Renal cortex interstitium (tissue), 15 donors: ENCODE data around the gene REV1. TPM values are rescaled to one million over a fixed set of nuclear protein-coding genes. Genes with fewer than 3 reads are reported as not detected.
"Not testable (repeated sequence)": the region's sequence is repeated elsewhere in the genome, so short reads cannot be mapped to it uniquely, and the experiment has no call there.

Experiments used
- DNase-seq, 11 donors: peaks; one replicate each; pipeline ENCODE4 v3.0.0-alpha.2; 2013; ENCODE audit warnings: low read depth in 9 of 11, low spot score in 4 of 11; ENCODE audit errors: extremely low read depth in 1 of 11
- long read RNA-seq, 16 experiments: transcript quantifications; one replicate each; lab custom pipeline, GENCODE V29; 2026
- polyA plus RNA-seq, 3 donors: library from polyadenylated mRNA; unstranded; fragments of 120-200 nt; gene quantifications; one replicate each; pipeline ENCODE4 v1.2.1, GENCODE V29; 2013; ENCODE audit not compliant: insufficient read length in 3 of 3

The REV1 gene
- polyA plus RNA-seq = 10 to 100 TPM; 48.3 to 73.7 (median 60.3) TPM
- long read RNA-seq, donor 1, full-length matches to known transcripts = 2 of 10 reads
- long read RNA-seq, donor 1, partial matches to known transcripts = 8 of 10 reads
- long read RNA-seq, donor 1, other reads (novel, unspliced or antisense) = 0 of 10 reads
- long read RNA-seq, donor 2 = 0 reads
- long read RNA-seq, donor 3, partial matches to known transcripts = 10 of 15 reads
- long read RNA-seq, donor 3, other reads (novel, unspliced or antisense) = 0 of 15 reads
- long read RNA-seq, donor 4, full-length matches to known transcripts = 4 of 4 reads
- long read RNA-seq, donor 4, partial matches to known transcripts = 0 of 4 reads
- long read RNA-seq, donor 4, other reads (novel, unspliced or antisense) = 0 of 4 reads
- long read RNA-seq, donor 5 = 0 reads
- long read RNA-seq, donor 6, partial matches to known transcripts = 22 of 27 reads
- long read RNA-seq, donor 6, other reads (novel, unspliced or antisense) = 0 of 27 reads
- long read RNA-seq, donor 7, full-length matches to known transcripts = 2 of 2 reads
- long read RNA-seq, donor 7, partial matches to known transcripts = 0 of 2 reads
- long read RNA-seq, donor 7, other reads (novel, unspliced or antisense) = 0 of 2 reads
- long read RNA-seq, donor 8, partial matches to known transcripts = 0 of 5 reads
- long read RNA-seq, donor 8, other reads (novel, unspliced or antisense) = 0 of 5 reads
- long read RNA-seq, donor 9, partial matches to known transcripts = 0 of 1 reads
- long read RNA-seq, donor 9, other reads (novel, unspliced or antisense) = 0 of 1 reads
- long read RNA-seq, donor 10, partial matches to known transcripts = 0 of 1 reads
- long read RNA-seq, donor 10, other reads (novel, unspliced or antisense) = 0 of 1 reads
- long read RNA-seq, donor 11, partial matches to known transcripts = 0 of 3 reads
- long read RNA-seq, donor 11, other reads (novel, unspliced or antisense) = 0 of 3 reads
- long read RNA-seq, donor 12, partial matches to known transcripts = 5 of 6 reads
- long read RNA-seq, donor 12, other reads (novel, unspliced or antisense) = 0 of 6 reads
- long read RNA-seq, donor 13, full-length matches to known transcripts = 5 of 5 reads
- long read RNA-seq, donor 13, partial matches to known transcripts = 0 of 5 reads
- long read RNA-seq, donor 13, other reads (novel, unspliced or antisense) = 0 of 5 reads
- long read RNA-seq, donor 14, partial matches to known transcripts = 0 of 1 reads
- long read RNA-seq, donor 14, other reads (novel, unspliced or antisense) = 0 of 1 reads
- long read RNA-seq, donor 15 = 0 reads
- long read RNA-seq, donor 16, partial matches to known transcripts = 13 of 19 reads
- long read RNA-seq, donor 16, other reads (novel, unspliced or antisense) = 0 of 19 reads

- DNase-seq = peak; percentile 86 to 95 (median 91)
These were observed at the start of gene REV1 for GRCh38 chr2:99489761-99490622. Gene REV1, minus strand, starts transcription at chr2:99490017. Its CDS starts 25,042 bp downstream, at chr2:99464975.

DNA sequence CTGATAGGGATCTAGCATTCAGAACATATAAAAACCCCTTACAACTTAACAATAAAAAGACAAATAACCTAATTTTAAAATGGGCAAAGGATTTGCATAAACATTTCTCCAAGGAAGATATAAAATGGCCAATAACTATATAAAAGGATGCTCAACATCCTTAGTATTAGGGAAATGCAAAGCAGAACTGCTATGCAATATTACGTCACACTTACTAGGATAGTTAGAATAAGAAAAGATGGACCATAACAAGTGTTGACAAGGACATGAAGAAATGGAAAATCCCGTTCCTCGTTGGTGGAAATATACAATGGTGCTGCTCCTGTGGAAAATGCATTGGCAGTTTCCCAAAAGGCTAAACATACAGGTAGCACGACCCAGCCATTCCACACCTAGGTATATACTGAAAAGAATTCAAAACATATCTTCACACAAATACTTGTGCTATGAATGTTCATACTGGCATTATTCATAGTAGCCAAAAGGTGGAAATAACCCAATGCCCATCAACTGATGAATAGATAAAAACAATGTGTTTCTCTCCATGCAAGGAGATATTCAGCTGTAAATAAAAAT lies 48.2 kb upstream of the REV1 start:
- no peak for DNase-seq

GRCh38 chr2:99524056-99524455 lies 34.2 kb upstream of the REV1 start:
- DNase-seq = no peak

DNA sequence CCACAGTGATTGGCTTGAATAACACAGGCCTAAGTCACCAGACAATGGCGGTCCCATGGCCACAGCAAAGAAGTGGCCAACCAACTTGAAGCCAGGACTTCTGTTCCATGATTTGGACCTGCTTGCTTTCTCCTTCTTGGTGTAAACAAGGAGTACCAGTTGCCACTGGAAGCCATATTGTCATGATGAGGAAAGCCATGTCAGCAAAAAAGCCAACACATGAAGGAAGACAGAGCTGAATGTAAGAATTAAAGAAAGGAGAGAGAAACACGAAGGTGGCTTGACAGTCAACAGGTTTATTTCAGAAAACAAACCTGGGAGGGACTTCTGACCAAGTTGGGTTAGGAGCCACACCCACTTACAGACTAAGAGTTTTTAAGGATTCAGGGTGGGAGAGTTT lies 32.3 kb upstream of the REV1 start:
- no peak for DNase-seq

DNA sequence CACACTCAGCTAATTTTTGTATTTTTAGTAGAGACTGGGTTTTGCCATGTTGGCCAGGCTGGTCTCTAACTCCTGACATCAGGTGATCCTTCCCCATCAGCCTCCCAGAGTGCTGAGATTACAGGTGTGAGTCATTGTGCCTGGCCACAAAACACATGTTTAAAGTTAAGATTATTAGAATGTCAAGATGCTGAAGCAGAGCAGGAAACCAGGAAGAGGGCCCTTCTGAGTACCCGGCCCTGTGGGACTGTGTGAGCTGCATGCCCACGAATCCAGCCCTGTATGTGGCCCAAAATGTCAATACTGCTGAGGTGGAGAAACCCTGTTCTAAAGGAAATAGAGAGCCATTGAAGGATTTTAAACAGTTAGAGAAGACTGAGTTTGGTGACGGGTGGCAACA lies 31.0 kb upstream of the REV1 start:
- no peak for DNase-seq

DNA sequence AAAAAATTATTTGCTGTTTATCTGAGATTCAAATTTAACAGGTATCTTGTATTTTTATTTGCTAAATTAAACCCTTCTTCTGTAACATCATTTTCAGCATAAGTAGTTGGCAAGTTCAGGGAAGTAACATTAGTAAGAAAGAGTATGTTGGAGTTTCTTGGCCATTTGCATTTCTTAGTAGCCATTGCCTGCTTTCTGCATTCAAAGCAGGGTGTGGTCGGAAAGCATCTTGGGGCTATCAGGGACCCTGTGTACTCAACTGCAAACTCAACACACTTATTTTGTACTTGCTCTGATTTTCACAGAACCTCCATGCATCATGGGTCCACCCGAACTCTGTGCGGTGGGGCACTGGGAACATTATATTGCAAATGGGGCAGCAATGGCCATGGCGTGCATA lies 30.4 kb upstream of the REV1 start:
- no peak for DNase-seq

DNA sequence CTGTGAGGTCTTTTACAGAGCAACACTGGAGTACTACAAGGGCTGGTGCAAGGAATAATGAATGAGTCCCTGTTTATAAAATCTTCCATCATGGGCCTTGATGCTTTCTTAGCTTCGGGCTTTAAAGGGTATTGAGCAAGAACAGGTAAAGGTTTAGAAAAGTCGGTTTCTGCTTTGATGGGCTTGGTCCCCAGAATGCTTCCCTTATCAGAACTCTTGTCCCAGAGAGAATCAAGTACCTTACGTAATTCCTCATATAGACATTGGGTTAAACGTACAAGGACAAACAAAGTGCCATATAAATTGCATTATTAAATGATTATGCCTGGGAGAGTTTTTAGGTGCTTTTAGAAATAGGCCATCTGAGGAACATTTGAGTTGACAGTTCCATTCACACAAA lies 24.5 kb upstream of the REV1 start:
- DNase-seq = no peak

GRCh38 chr2:99512181-99512591 lies 22.4 kb upstream of the REV1 start:
- no peak for DNase-seq

DNA sequence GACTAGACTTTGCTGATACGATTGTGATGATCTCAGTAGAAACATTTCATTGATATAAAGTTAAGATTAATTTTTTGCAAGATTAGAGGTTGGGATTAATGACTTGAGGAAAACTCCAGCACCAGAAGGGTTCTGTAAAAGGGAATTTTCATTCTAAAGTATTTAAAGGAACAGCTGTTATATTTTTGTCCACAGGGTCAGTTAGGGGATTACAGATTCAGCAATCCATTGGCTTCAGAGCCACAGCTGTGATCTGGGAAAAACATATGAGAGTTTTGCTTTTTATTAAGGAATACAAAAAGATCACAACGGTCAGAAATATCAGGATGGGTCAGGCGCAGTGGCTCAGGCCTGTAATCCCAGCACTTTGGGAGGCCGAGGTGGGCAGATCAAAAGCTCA lies 19.6 kb upstream of the REV1 start:
- peak in 3 of 11 donors; percentile 12 to 22 (median 19) for DNase-seq

DNA sequence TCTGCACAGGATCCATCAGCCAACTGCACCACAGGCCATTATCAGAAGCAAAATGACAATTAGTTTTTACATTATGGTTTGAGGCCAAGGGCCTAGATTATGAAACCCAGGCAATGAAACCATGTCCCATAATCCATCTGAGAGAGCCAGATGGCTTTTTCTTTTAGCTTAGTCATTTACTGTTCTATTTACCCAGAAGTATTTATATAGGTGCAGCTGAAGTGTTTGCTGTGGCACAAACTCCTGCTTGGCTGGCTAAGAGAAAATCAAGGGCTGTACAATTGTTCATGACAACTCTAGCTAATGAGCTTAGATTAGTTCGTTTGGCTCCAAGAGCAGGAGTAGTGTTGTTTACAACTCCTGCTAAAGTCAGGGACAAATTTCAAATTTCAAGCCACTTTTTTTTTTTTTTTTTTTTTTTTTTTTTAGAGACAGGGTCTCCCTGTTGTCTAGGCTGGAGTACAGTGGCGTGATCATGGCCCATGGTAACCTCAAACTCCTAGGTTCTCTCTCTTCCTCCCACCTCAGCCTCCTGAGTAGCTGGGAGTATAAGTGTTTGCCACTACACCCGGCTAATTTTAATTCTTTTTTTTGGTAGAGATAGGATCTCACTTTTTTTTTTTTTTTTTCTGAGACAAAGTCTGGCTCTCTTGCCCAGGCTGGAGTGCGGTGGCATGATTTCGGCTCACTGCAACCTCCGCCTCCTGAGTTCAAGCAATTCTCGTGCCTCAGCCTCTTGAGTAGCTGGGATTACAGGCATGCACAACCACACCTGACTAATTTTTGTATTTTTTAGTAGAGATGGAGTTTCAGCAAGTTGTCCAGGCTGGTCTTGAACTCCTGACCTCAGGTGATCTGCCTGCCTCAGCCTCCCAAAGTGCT lies 18.4 kb upstream of the REV1 start:
- DNase-seq = no peak

GRCh38 chr2:99504844-99505584 lies 15.2 kb upstream of the REV1 start:
- DNase-seq = no peak

GRCh38 chr2:99503662-99504416 lies 14.0 kb upstream of the REV1 start:
- not testable (repeated sequence) for DNase-seq

GRCh38 chr2:99496021-99496420 lies 6.2 kb upstream of the REV1 start:
- DNase-seq = no peak

DNA sequence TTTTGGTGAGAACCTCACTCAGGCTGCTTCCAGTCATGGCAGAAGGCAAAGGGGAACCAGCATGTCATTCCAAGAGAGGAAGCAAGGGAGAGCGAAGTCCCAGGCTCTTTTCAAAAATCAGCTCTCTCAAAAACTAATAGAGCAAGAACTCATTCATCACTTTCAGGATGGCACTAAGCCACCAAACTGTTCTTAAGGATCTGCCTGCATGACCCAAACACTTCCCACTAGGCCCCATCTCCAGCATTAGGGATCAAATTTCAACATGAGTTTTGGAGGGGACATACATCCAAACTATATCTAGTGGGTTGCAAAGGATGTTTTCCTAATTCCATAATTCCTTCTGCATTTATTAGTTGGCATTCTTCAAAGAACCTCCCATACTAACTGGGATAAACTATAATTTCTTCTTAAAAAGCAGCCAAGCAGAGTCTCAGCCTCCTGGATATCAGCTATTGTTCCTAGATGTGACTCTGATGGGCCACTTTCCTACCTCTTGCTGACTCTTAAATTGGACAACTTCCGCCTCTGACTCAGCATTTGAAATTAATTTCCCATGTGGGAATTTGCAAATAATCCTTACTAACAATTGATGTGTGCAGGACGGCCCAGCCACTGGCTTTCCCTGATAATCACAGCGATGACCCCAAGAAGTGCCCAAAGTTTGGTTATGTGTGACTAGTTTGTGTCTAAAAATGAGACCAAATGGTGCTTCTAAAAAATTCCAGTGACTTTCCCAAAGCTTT lies 5.5 kb upstream of the REV1 start:
- DNase-seq = no peak

DNA sequence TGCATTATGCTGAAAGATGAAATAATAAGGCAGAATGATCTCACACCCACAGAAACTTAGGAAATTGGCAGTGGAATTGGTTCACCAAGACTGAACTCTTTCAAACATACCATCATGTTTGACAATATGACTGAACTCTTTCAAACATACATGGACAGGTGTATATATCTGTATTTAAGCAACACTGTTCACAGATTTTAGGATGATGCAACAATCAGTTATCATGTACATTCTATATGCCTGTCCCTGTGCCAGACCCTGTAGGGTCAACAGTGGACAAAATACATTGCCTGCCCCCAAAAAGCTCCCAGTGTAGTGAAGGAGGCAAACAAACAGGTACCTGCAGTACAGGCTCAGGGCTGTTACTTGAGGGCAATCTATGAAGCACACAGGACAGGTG lies 2.9 kb upstream of the REV1 start:
- no peak for DNase-seq
